PC-3 (cell line): ENCODE data around the gene TTC32.

Experiments
- EZH2 ChIP-seq: fragments of 300-600 bp; sonication (generic); IDR thresholded peaks from one replicate; pipeline ENCODE4 v1.6.1; 2017; ENCODE audit warnings: antibody characterized with exemption, mild to moderate bottlenecking, low read length; ENCODE audit not compliant: unreplicated experiment
- EZH2phosphoT487 ChIP-seq: fragments of 300-600 bp; sonication (generic); IDR thresholded peaks from 2 replicates; pipeline ENCODE4 v1.6.1; 2018; ENCODE audit warnings: mild to moderate bottlenecking, antibody characterized with exemption, low read length, borderline replicate concordance
- TF ChIP-seq, protein P1 (sequence below): fragments of 300-600 bp; sonication (generic); conservative IDR thresholded peaks from 2 replicates; pipeline ENCODE4 v1.5.1; 2017; ENCODE audit warnings: antibody characterized with exemption, low read depth, mild to moderate bottlenecking, low read length

DNA sequence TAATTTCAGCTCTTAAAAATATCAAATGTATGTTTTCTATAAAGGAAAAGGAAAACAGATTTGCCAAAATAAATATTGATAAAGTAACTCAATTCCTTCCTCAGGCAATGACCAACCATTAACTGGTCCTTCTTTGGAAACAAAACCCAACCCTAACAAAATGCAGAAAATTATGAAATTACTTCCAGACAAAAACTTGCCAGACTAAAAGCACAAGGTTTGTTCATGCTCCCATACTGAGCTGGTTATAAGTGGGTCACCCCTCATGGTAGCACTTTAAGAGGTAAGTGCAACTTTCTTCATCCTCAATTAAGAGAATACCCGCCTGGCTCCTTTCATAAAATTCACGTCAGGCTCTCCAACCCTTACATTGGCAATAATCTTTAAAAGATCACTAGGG lies 31.1 kb upstream of the TTC32 start:
- TF ChIP-seq, protein P1, sequence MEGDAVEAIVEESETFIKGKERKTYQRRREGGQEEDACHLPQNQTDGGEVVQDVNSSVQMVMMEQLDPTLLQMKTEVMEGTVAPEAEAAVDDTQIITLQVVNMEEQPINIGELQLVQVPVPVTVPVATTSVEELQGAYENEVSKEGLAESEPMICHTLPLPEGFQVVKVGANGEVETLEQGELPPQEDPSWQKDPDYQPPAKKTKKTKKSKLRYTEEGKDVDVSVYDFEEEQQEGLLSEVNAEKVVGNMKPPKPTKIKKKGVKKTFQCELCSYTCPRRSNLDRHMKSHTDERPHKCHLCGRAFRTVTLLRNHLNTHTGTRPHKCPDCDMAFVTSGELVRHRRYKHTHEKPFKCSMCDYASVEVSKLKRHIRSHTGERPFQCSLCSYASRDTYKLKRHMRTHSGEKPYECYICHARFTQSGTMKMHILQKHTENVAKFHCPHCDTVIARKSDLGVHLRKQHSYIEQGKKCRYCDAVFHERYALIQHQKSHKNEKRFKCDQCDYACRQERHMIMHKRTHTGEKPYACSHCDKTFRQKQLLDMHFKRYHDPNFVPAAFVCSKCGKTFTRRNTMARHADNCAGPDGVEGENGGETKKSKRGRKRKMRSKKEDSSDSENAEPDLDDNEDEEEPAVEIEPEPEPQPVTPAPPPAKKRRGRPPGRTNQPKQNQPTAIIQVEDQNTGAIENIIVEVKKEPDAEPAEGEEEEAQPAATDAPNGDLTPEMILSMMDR: no peak
- TF ChIP-seq EZH2 (no peak), EZH2phosphoT487 (no peak)
